OCI-LY1 (cell line): ENCODE data around the gene THEM5.

Source experiments
- H2AFZ ChIP-seq: fragments of 200-600 bp; sonication (generic), shearing (Covaris generic); 2 replicates; pipeline ENCODE4 v1.6.0; 2014; ENCODE audit warnings: antibody characterized with exemption, mild to moderate bottlenecking, low read length
- H3F3A ChIP-seq: fragments of 200-600 bp; sonication (generic), shearing (Covaris generic); 2 replicates; pipeline ENCODE4 v1.6.0; 2014; ENCODE audit warnings: mild to moderate bottlenecking, antibody characterized with exemption, low read length, moderate library complexity; ENCODE audit not compliant: insufficient read depth
- H3K27ac ChIP-seq: fragments of 200-600 bp; sonication (generic); 2 replicates; pipeline ENCODE4 v1.5.1; 2014; ENCODE audit warnings: low read length, mixed run types, mild to moderate bottlenecking, low read depth; ENCODE audit not compliant: poor library complexity, severe bottlenecking
- H3K27me3 ChIP-seq: fragments of 200-600 bp; sonication (generic); 2 replicates; pipeline ENCODE4 v1.6.0; 2014; ENCODE audit warnings: antibody characterized with exemption, mild to moderate bottlenecking, low read length, moderate library complexity; ENCODE audit not compliant: insufficient read depth
- H3K36me3 ChIP-seq: fragments of 200-600 bp; sonication (generic); 2 replicates; pipeline ENCODE4 v1.6.1; 2014; ENCODE audit warnings: mild to moderate bottlenecking, antibody characterized with exemption, low read length, moderate library complexity, mixed read lengths; ENCODE audit not compliant: insufficient read depth
- H3K4me1 ChIP-seq: fragments of 200-600 bp; sonication (generic); 2 replicates; pipeline ENCODE4 v1.5.1; 2014; ENCODE audit warnings: mild to moderate bottlenecking, low read length, moderate library complexity; ENCODE audit not compliant: insufficient read depth, severe bottlenecking
- H3K4me2 ChIP-seq: fragments of 200-600 bp; sonication (generic), shearing (Covaris generic); 2 replicates; pipeline ENCODE4 v1.6.1; 2014; ENCODE audit warnings: low read length
- H3K4me3 ChIP-seq: fragments of 200-600 bp; sonication (generic); 2 replicates; pipeline ENCODE4 v1.5.1; 2014; ENCODE audit warnings: low read length, low read depth, mild to moderate bottlenecking, mixed read lengths; ENCODE audit not compliant: poor library complexity, severe bottlenecking
- H3K79me2 ChIP-seq: fragments of 200-600 bp; shearing (Covaris generic); 2 replicates; pipeline ENCODE4 v1.6.1; 2016; ENCODE audit warnings: mixed run types, low read length, mixed read lengths; ENCODE audit not compliant: insufficient read depth
- H3K9ac ChIP-seq: fragments of 200-600 bp; sonication (generic), shearing (Covaris generic); 2 replicates; pipeline ENCODE4 v1.6.1; 2014; ENCODE audit warnings: mild to moderate bottlenecking, low read length, mixed read lengths
- H3K9me2 ChIP-seq: fragments of 200-600 bp; sonication (generic), shearing (Covaris generic); 2 replicates; pipeline ENCODE4 v1.6.1; 2014; ENCODE audit warnings: low read depth, mild to moderate bottlenecking, low read length, mixed read lengths
- H3K9me3 ChIP-seq: fragments of 200-600 bp; shearing (Covaris generic); 2 replicates; pipeline ENCODE4 v1.6.1; 2014; ENCODE audit warnings: low read length, mixed read lengths
- H4K20me1 ChIP-seq: fragments of 200-600 bp; sonication (generic), shearing (Covaris generic); 2 replicates; pipeline ENCODE4 v1.6.0; 2016; ENCODE audit warnings: mild to moderate bottlenecking, low read length; ENCODE audit not compliant: insufficient read depth
- CTCF ChIP-seq: fragments of 200-600 bp; sonication (generic), shearing (Covaris generic); IDR thresholded peaks from 2 replicates; pipeline ENCODE4 v1.5.1; 2017; ENCODE audit warnings: mild to moderate bottlenecking, antibody characterized with exemption, low read length, moderate library complexity, mixed read lengths
- EZH2 ChIP-seq: fragments of 200-600 bp; sonication (generic), shearing (Covaris generic); IDR thresholded peaks from 2 replicates; pipeline ENCODE4 v1.8.0; 2017; ENCODE audit warnings: borderline replicate concordance, mixed run types, mild to moderate bottlenecking, antibody characterized with exemption, low read length, moderate library complexity, mixed read lengths

Gene THEM5

DNA sequence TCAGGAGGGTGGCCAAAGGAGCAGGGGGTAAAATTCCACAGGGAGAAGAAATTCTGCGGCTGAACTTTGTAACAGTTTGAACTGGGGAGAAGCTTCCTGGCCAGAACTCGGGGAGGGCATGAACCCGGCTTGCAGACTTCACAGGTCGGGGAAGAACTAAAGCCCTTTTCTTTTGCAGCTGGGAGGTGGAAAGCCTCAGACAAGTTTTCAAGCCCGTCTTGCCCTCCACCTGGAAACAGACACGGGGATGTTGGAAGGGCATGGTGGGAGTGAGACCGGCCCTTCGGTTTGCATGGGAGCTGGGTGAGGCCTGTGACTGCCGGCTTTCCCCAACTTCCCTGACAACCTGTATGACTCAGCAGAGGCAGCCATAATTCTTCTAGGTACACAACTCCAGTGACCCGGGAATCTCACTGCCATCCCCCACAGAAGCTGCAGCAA lies 44.5 kb upstream of the THEM5 start:
- Histone ChIP-seq H3K27me3 (no peaks in the 10 kb centered on the region), H3K9me3 (peaks cover 3% of the 10 kb centered on the region; the same call in 1 of the 2 replicates), H2AFZ (no peak overlapping the region), H3K36me3 (peaks cover 20% of the 10 kb centered on the region), H3K9ac (no peak overlapping the region), H3K4me2 (no peak overlapping the region), H3K27ac (no peak overlapping the region), H3K4me1 (no peaks in the 10 kb centered on the region), H3K4me3 (no peak overlapping the region), H3F3A (no peaks in the 10 kb centered on the region), H3K9me2 (no peaks in the 10 kb centered on the region), H3K79me2 (no peaks in the 10 kb centered on the region), H4K20me1 (no peaks in the 10 kb centered on the region)
- TF ChIP-seq EZH2 = no peak
- TF ChIP-seq CTCF = no peak

DNA sequence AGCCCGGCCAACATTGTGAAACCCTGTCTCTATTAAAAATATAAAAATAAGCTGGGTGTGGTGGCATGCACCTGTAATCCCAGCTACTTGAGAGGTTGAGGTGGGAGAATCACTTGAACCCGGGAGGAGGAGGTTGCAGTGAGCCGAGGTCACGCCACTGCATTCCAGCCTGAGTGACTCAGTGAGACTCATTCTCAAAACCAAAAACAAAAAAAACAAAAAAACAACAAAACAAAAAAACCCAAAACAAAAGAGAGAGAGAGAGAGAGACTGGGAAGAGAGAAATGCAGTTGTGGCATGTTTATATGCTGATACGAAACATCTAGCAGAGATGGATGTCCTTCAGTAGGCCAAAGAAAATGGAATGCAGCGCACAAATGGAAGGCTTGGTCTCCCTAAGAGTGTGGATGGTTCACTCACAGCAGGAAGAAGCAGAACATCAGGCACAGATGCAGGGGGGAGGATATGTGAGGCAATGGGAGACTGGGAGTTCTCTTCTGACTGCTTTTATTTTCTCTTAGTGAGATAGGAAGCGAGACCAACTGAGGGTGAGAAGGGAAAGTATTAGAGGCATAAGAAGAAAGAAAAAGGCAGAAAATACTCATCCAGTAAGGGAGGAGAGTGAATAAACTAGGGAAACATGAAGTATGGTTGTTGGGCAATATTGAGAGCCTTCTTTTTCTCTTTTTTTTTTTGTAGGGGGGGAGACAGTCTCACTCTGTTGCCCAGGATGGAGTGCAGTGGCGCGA lies 39.8 kb upstream of the THEM5 start:
- Histone ChIP-seq H3K79me2 (no peaks in the 10 kb centered on the region), H3K9ac (no peak overlapping the region), H3K4me3 (no peak overlapping the region), H3F3A (no peaks in the 10 kb centered on the region), H3K4me1 (no peaks in the 10 kb centered on the region), H3K36me3 (peaks cover 31% of the 10 kb centered on the region), H3K27me3 (no peaks in the 10 kb centered on the region), H3K27ac (no peak overlapping the region), H3K9me2 (no peaks in the 10 kb centered on the region), H3K4me2 (no peak overlapping the region), H2AFZ (no peak overlapping the region), H4K20me1 (no peaks in the 10 kb centered on the region), H3K9me3 (no peaks in the 10 kb centered on the region)
- TF ChIP-seq EZH2 = no peak
- no peak for TF ChIP-seq CTCF

- no peak overlapping the region for H3K27ac ChIP-seq
- no peak overlapping the region for H3K4me3 ChIP-seq
- no peaks in the 10 kb centered on the region for H3K4me1 ChIP-seq
- H4K20me1 ChIP-seq = no peaks in the 10 kb centered on the region
- peaks cover 41% of the 10 kb centered on the region for H3K36me3 ChIP-seq
- H3F3A ChIP-seq = no peaks in the 10 kb centered on the region
- TF ChIP-seq EZH2 (no peak), CTCF (no peak)
- H3K79me2 ChIP-seq = no peaks in the 10 kb centered on the region
- no peak overlapping the region for H3K4me2 ChIP-seq
- no peaks in the 10 kb centered on the region for H3K9me3 ChIP-seq
- no peaks in the 10 kb centered on the region for H3K9me2 ChIP-seq
- no peaks in the 10 kb centered on the region for H3K27me3 ChIP-seq
- H2AFZ ChIP-seq = no peak overlapping the region
- no peak overlapping the region for H3K9ac ChIP-seq
Observed at GRCh38 chr1:151892190-151892589, 38.7 kb upstream of the THEM5 start.
